Small intestine (tissue), 7 donors: ENCODE measurements around the gene POLDIP2. TPM values are rescaled to one million over a fixed set of nuclear protein-coding genes. Genes with fewer than 3 reads are reported as not detected.

Source experiments
- DNase-seq, 2 donors: peaks; one replicate each; pipeline versions ENCODE4 v3.0.0 to v3.0.0-alpha.2; 2013
- FAIRE-seq: peaks from 2 replicates; lab custom pipeline; 2012; peaks lifted over from hg19 to GRCh38; lab: Jason Lieb, UNC
- H3K27ac ChIP-seq, 3 donors: one replicate each; pipeline ENCODE4 v1.5.1; 2013; ENCODE audit warnings: low read length in 2 of 3, mild to moderate bottlenecking in 2 of 3, control low read depth in 1 of 3, inconsistent platforms in 1 of 3, low read depth in 1 of 3, moderate library complexity in 1 of 3
- H3K27me3 ChIP-seq, 3 donors: one replicate each; pipeline ENCODE4 v1.6.1; 2013; ENCODE audit warnings: low read length in 3 of 3, inconsistent platforms in 1 of 3; ENCODE audit not compliant: control insufficient read depth in 3 of 3, insufficient read depth in 3 of 3
- H3K36me3 ChIP-seq, 3 donors: one replicate each; pipeline ENCODE4 v1.6.1; 2013; ENCODE audit warnings: low read length in 3 of 3, inconsistent platforms in 1 of 3, low read depth in 1 of 3, mild to moderate bottlenecking in 1 of 3, moderate library complexity in 1 of 3; ENCODE audit not compliant: control insufficient read depth in 3 of 3, insufficient read depth in 2 of 3
- H3K4me1 ChIP-seq, 3 donors: one replicate each; pipeline ENCODE4 v1.6.1; 2013; ENCODE audit warnings: low read length in 2 of 3, inconsistent platforms in 1 of 3, low read depth in 1 of 3, mild to moderate bottlenecking in 1 of 3, moderate library complexity in 1 of 3; ENCODE audit not compliant: control insufficient read depth in 3 of 3, insufficient read depth in 2 of 3
- H3K4me3 ChIP-seq, 3 donors: one replicate each; pipeline ENCODE4 v1.5.1; 2013; ENCODE audit warnings: low read length in 3 of 3, control low read depth in 1 of 3, inconsistent platforms in 1 of 3, low read depth in 1 of 3, mild to moderate bottlenecking in 1 of 3, moderate library complexity in 1 of 3
- H3K9me3 ChIP-seq, 2 donors: one replicate each; pipeline ENCODE4 v1.6.1; 2013; ENCODE audit warnings: low read depth in 1 of 2, low read length in 1 of 2; ENCODE audit not compliant: control insufficient read depth in 2 of 2, insufficient read depth in 1 of 2
- WGBS, 3 donors: extraction: QIAGEN DNeasy Blood & Tissue Kit; methylation state at CpG; one replicate each; pipeline ENCODE4 v1.1.7; 2013; 5-methylcytosine and 5-hydroxymethylcytosine counted together
- polyA plus RNA-seq, 4 donors: library from polyadenylated mRNA; stranded (reverse) in 3 of 4; unstranded in 1 of 4; fragments of 200-250 nt in 3 of 4; fragments of 120-200 nt in 1 of 4; gene quantifications; one replicate each; pipeline versions ENCODE4 v1.2.1 to v1.2.3, GENCODE V29; 2013
- donor health status: healthy with polysubstance abuse.
- donor health status: control.
- donor health status: control.
- donor health status: Bipolar disorder and iron deficiency.
- donor health status: healthy.

The POLDIP2 gene
- polyA plus RNA-seq, 4 donors = 61.5 to 73.2 (median 68.7) TPM

- peak overlapping the region in 1 of 3 donors; percentile 49 for H3K27ac ChIP-seq
- 61 to 73% (median 63%) methylated on average over 2 of the region's 2 CpGs for WGBS, 3 donors
- no peak overlapping the region for H3K4me3 ChIP-seq
- H3K27me3 ChIP-seq = no peaks in the 10 kb centered on the region
- FAIRE-seq (no peak), DNase-seq (no peak)
- H3K9me3 ChIP-seq = no peaks in the 10 kb centered on the region
- peaks cover 2 to 77% (median 4%) of the 10 kb centered on the region in 3 donors for H3K36me3 ChIP-seq
- peaks cover 0 to 71% (median 0%) of the 10 kb centered on the region in 3 donors for H3K4me1 ChIP-seq
Observed at GRCh38 chr17:28395426-28395825, 38.1 kb upstream of the POLDIP2 start.

GRCh38 chr17:28394337-28395116, 37.2 kb upstream of the POLDIP2 start:
- Histone ChIP-seq H3K27ac (peak overlapping the region in 1 of 3 donors; percentile 49), H3K9me3 (no peaks in the 10 kb centered on the region)

DNA sequence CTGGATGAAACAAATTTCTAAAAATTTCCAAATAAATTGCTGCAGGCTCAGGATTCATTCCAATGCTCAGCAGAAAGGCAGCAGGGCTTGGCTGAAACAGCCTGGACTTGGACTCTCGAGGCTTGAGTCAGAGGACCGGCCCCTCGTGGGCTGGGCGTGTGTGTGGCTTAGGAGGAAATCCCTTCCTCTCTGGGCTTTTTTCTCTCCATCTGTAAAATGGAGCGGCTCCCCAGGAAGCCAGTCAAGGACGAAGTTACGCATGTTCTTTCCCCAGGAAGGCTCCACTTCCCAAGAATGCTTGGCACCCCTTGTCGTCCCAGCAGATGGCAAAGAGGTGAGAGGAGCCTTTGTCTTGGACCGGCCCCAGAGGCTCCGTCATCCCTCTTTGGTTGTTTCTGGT, 35.2 kb upstream of the POLDIP2 start:
- FAIRE-seq = no peak
- H3K36me3 ChIP-seq = peaks cover 0 to 65% (median 3%) of the 10 kb centered on the region in 3 donors
- 79 to 89% (median 84%) methylated on average over 10 of the region's 10 CpGs for WGBS, 3 donors
- H3K27me3 ChIP-seq = no peaks in the 10 kb centered on the region
- H3K27ac ChIP-seq = no peak overlapping the region
- H3K9me3 ChIP-seq = no peaks in the 10 kb centered on the region
- peaks cover 0 to 52% (median 0%) of the 10 kb centered on the region in 3 donors for H3K4me1 ChIP-seq
- no peak for DNase-seq
- no peak overlapping the region for H3K4me3 ChIP-seq

More at GRCh38 chr17:28394337-28395116, 37.2 kb upstream of the POLDIP2 start:
- H3K4me3 ChIP-seq = no peak overlapping the region
- peaks cover 0 to 69% (median 0%) of the 10 kb centered on the region in 3 donors for H3K4me1 ChIP-seq
- FAIRE-seq = no peak
- H3K36me3 ChIP-seq = peaks cover 0 to 71% (median 2%) of the 10 kb centered on the region in 3 donors
- WGBS, 3 donors = 56 to 73% (median 72%) methylated on average over 7 of the region's 7 CpGs
- H3K27me3 ChIP-seq = no peaks in the 10 kb centered on the region
- DNase-seq = peak; percentile 36 to 63

DNA sequence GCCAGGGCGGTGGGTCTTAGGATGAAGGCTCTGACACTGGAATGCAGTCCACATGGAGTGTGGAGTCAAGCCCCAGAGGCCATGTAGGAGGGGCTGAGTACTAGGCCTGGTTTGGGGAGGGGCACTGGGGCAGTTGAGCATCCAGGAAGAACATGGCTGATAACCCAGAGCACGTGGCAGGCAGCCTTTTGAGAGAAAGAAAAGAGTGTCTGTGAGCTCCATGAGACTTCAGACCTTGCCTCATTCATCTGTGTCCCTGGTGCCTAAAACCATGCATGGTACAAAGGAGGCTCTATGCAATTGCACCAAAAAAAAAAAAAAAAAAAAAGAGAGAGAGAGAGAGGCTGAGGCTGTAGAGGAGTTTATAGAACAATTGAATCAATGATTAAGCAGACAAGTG, 34.1 kb upstream of the POLDIP2 start:
- Histone ChIP-seq H3K27ac (no peak overlapping the region), H3K4me3 (no peak overlapping the region), H3K4me1 (peaks cover 0 to 41% (median 0%) of the 10 kb centered on the region in 3 donors), H3K9me3 (no peaks in the 10 kb centered on the region), H3K27me3 (no peaks in the 10 kb centered on the region), H3K36me3 (peaks cover 0 to 57% (median 3%) of the 10 kb centered on the region in 3 donors)
- WGBS, 3 donors = 61 to 82% (median 62%) methylated on average over 2 of the region's 2 CpGs
- DNase-seq (no peak), FAIRE-seq (no peak)

GRCh38 chr17:28390984-28391383, 33.7 kb upstream of the POLDIP2 start:
- H3K4me3 ChIP-seq = no peak overlapping the region
- peaks cover 0 to 37% (median 0%) of the 10 kb centered on the region in 3 donors for H3K4me1 ChIP-seq
- no peak overlapping the region for H3K27ac ChIP-seq
- H3K36me3 ChIP-seq = peaks cover 0 to 54% (median 3%) of the 10 kb centered on the region in 3 donors
- no peak for FAIRE-seq
- no peaks in the 10 kb centered on the region for H3K9me3 ChIP-seq
- DNase-seq = no peak
- WGBS, 3 donors = 92 to 100% (median 96%) methylated on average over 1 of the region's 1 CpG
- H3K27me3 ChIP-seq = no peaks in the 10 kb centered on the region

DNA sequence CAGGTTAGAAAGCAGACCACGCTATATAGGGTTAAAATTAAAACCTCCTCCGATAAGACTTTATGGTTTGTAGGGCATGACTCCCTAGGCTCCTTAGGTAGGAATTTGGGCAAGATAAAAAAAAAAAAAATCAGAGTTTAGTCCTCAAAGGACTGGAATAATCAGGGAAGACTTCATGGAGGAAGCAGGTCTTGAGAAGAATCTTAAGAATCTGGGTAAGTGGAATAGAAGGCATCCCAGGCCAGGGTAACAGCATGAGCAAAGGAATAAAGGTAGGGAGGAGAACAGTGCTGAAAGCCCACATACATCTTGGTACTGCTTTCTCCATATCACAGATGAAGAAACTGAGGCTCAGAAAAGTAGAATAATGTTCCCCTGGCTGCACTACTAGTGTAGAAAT, 33.2 kb upstream of the POLDIP2 start:
- H3K4me1 ChIP-seq = peaks cover 0 to 36% (median 0%) of the 10 kb centered on the region in 3 donors
- no peak overlapping the region for H3K27ac ChIP-seq
- no peaks in the 10 kb centered on the region for H3K27me3 ChIP-seq
- H3K4me3 ChIP-seq = no peak overlapping the region
- H3K9me3 ChIP-seq = no peaks in the 10 kb centered on the region
- no peak for FAIRE-seq
- WGBS, 3 donors = 22 to 74% (median 51%) methylated on average over 2 of the region's 2 CpGs
- H3K36me3 ChIP-seq = peaks cover 0 to 51% (median 3%) of the 10 kb centered on the region in 3 donors
- no peak for DNase-seq

GRCh38 chr17:28390141-28390540, 32.8 kb upstream of the POLDIP2 start:
- FAIRE-seq (no peak), DNase-seq (no peak)
- Histone ChIP-seq H3K36me3 (peaks cover 0 to 47% (median 3%) of the 10 kb centered on the region in 3 donors), H3K4me1 (peaks cover 0 to 35% (median 0%) of the 10 kb centered on the region in 3 donors), H3K27ac (no peak overlapping the region), H3K4me3 (no peak overlapping the region), H3K27me3 (no peaks in the 10 kb centered on the region), H3K9me3 (no peaks in the 10 kb centered on the region)
- 26 to 69% (median 33%) methylated on average over 1 of the region's 1 CpG for WGBS, 3 donors

- 84 to 96% (median 92%) methylated on average over 11 of the region's 11 CpGs for WGBS, 3 donors
- DNase-seq = no peak
- Histone ChIP-seq H3K4me1 (peaks cover 0 to 26% (median 0%) of the 10 kb centered on the region in 3 donors), H3K9me3 (no peaks in the 10 kb centered on the region), H3K27me3 (no peaks in the 10 kb centered on the region), H3K36me3 (peaks cover 0 to 40% (median 3%) of the 10 kb centered on the region in 3 donors), H3K4me3 (no peak overlapping the region), H3K27ac (no peak overlapping the region)
- no peak for FAIRE-seq
Observed at GRCh38 chr17:28388106-28388505, 30.8 kb upstream of the POLDIP2 start.
